ENCODE data around the gene COL19A1. TPM values are rescaled to one million over a fixed set of nuclear protein-coding genes. Genes with fewer than 3 reads are reported as not detected.

Gene COL19A1
- total and polyA plus RNA-seq, 4 donors: 1.4 to 6.7 (median 2.9) TPM

DNA sequence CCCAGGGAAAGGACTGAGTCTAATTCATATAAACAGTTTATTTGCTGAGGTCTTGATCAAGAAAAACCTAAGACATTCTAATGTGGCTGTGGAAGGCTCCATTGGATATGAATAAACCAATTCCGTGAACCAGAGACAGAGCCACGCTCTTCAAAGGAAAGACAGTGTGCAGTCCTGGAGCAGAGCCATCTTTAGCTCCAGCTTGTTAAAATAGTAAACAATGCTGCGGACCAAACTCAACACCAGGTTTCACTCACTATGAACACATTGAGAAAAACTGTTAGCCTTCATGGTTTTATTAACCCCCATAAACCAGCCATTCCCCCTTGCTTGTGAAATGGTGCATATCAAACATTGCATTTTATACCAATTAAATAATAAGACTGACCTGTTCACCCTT, 374.7 kb downstream of the COL19A1 start:
- Histone ChIP-seq H3K27ac (ENCODE audit: low read depth, low read length) (no peak overlapping the region), H3K4me3 (ENCODE audit: low read depth, low read length) (no peak overlapping the region), H3K36me3 (ENCODE audit: control insufficient read depth, insufficient read depth, low read length) (no peaks in the 10 kb centered on the region), H3K9me3 (ENCODE audit: control insufficient read depth, insufficient read depth, low read length) (no peaks in the 10 kb centered on the region), H3K4me1 (ENCODE audit: control insufficient read depth, insufficient read depth, low read length) (peaks cover 4% of the 10 kb centered on the region), H3K27me3 (ENCODE audit: control insufficient read depth, insufficient read depth, low read length) (no peaks in the 10 kb centered on the region)
- DNase-seq (ENCODE audit: low read depth in 4 of 6, low spot score in 6 of 6): peak in 1 of 6 donors; percentile 39
- WGBS (ENCODE audit: insufficient coverage): 27% methylated on average over 2 of the region's 3 CpGs

DNA sequence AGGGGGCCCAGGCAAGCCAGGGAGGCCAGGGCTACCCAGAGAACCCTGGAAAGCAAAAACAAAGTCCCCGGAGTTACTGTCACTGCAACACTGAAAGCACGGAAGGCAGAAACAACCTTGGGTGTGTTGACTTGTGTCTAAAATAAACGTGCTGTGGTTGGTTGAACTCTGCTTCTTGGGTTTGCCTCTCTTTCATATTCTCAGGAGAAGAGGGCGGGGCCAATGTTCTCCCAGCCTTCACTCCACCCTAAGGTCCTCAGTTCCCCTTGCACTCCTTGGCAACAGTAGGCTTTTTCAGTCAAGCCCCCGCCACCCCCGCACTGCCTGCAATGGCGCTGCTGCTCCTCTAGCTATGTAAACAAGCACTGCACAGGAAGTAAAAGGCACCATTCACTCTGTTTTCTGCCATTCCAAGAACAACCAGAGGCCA, 375.6 kb downstream of the COL19A1 start:
- DNase-seq (ENCODE audit: low read depth in 4 of 6, low spot score in 6 of 6): no peak
- Histone ChIP-seq H3K27ac (ENCODE audit: low read depth, low read length) (no peak overlapping the region), H3K36me3 (ENCODE audit: control insufficient read depth, insufficient read depth, low read length) (no peaks in the 10 kb centered on the region), H3K4me1 (ENCODE audit: control insufficient read depth, insufficient read depth, low read length) (peaks cover 4% of the 10 kb centered on the region), H3K27me3 (ENCODE audit: control insufficient read depth, insufficient read depth, low read length) (no peaks in the 10 kb centered on the region), H3K9me3 (ENCODE audit: control insufficient read depth, insufficient read depth, low read length) (no peaks in the 10 kb centered on the region), H3K4me3 (ENCODE audit: low read depth, low read length) (no peak overlapping the region)
- WGBS (ENCODE audit: insufficient coverage): 93% methylated on average over 4 of the region's 7 CpGs

GRCh38 chr6:70246118-70246517, 379.8 kb downstream of the COL19A1 start:
- no peaks in the 10 kb centered on the region for H3K36me3 ChIP-seq (ENCODE audit: control insufficient read depth, insufficient read depth, low read length)
- 100% methylated on average over 2 of the region's 7 CpGs for WGBS (ENCODE audit: insufficient coverage)
- H3K9me3 ChIP-seq (ENCODE audit: control insufficient read depth, insufficient read depth, low read length): no peaks in the 10 kb centered on the region
- H3K27me3 ChIP-seq (ENCODE audit: control insufficient read depth, insufficient read depth, low read length): no peaks in the 10 kb centered on the region
- DNase-seq (ENCODE audit: low read depth in 4 of 6, low spot score in 6 of 6): no peak
- peaks cover 4% of the 10 kb centered on the region for H3K4me1 ChIP-seq (ENCODE audit: control insufficient read depth, insufficient read depth, low read length)
- H3K27ac ChIP-seq (ENCODE audit: low read depth, low read length): no peak overlapping the region
- H3K4me3 ChIP-seq (ENCODE audit: low read depth, low read length): no peak overlapping the region

DNA sequence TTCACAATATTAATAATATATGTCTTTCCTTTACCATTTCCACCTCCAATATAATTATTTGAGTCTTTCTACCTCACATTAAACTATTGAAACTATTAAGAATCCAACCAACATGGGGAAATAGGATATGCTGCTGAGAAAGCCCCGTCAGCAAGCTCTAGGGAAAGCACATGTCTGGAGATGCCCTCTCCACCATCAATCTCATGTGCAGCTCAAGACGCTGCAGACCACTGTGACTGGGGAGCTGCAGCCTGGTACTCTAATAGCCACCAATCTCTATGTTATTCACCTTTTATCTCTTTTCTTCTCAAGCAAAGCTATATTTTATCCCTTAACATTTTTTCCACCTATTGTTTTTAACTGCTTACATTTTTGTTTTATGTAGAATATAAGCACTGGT, 386.2 kb downstream of the COL19A1 start:
- no peak overlapping the region for H3K27ac ChIP-seq (ENCODE audit: low read depth, low read length)
- no peaks in the 10 kb centered on the region for H3K27me3 ChIP-seq (ENCODE audit: control insufficient read depth, insufficient read depth, low read length)
- H3K9me3 ChIP-seq (ENCODE audit: control insufficient read depth, insufficient read depth, low read length): no peaks in the 10 kb centered on the region
- DNase-seq (ENCODE audit: low read depth in 4 of 6, low spot score in 6 of 6): no peak
- WGBS (ENCODE audit: insufficient coverage): 72% methylated on average over 2 of the region's 2 CpGs
- H3K36me3 ChIP-seq (ENCODE audit: control insufficient read depth, insufficient read depth, low read length): no peaks in the 10 kb centered on the region
- H3K4me1 ChIP-seq (ENCODE audit: control insufficient read depth, insufficient read depth, low read length): no peaks in the 10 kb centered on the region
- H3K4me3 ChIP-seq (ENCODE audit: low read depth, low read length): no peak overlapping the region

- no peaks in the 10 kb centered on the region for H3K4me1 ChIP-seq (ENCODE audit: control insufficient read depth, insufficient read depth, low read length)
- no peak overlapping the region for H3K27ac ChIP-seq (ENCODE audit: low read depth, low read length)
- DNase-seq (ENCODE audit: low read depth in 4 of 6, low spot score in 6 of 6): no peak
- H3K9me3 ChIP-seq (ENCODE audit: control insufficient read depth, insufficient read depth, low read length): no peaks in the 10 kb centered on the region
- no CpG with 5 or more reads among the region's 3 CpGs for WGBS (ENCODE audit: insufficient coverage)
- no peaks in the 10 kb centered on the region for H3K36me3 ChIP-seq (ENCODE audit: control insufficient read depth, insufficient read depth, low read length)
- H3K4me3 ChIP-seq (ENCODE audit: low read depth, low read length): no peak overlapping the region
- no peaks in the 10 kb centered on the region for H3K27me3 ChIP-seq (ENCODE audit: control insufficient read depth, insufficient read depth, low read length)
Observed at GRCh38 chr6:70253923-70254322, 387.6 kb downstream of the COL19A1 start.

DNA sequence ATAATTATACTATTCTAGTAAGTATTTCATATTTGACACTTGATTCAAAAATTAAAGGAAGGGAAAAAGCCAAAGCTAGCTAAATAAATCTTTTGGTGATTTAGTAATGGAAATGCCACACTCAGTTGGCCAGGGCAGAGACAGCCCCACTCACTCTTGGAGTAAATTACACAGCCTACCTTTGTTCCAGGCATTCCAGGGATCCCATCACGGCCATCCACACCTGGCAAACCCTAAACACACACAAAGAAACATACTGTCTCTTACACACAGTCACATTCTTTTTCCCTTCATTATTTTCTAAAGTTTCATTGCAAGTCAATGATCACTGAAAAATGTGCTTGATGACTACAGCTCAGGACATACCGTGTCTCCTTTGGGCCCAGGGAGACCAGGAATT, 388.4 kb downstream of the COL19A1 start:
- H3K36me3 ChIP-seq (ENCODE audit: control insufficient read depth, insufficient read depth, low read length): no peaks in the 10 kb centered on the region
- WGBS (ENCODE audit: insufficient coverage): 80% methylated on average over 1 of the region's 2 CpGs
- DNase-seq (ENCODE audit: low read depth in 4 of 6, low spot score in 6 of 6): no peak
- no peaks in the 10 kb centered on the region for H3K27me3 ChIP-seq (ENCODE audit: control insufficient read depth, insufficient read depth, low read length)
- no peak overlapping the region for H3K4me3 ChIP-seq (ENCODE audit: low read depth, low read length)
- H3K27ac ChIP-seq (ENCODE audit: low read depth, low read length): no peak overlapping the region
- no peaks in the 10 kb centered on the region for H3K4me1 ChIP-seq (ENCODE audit: control insufficient read depth, insufficient read depth, low read length)
- H3K9me3 ChIP-seq (ENCODE audit: control insufficient read depth, insufficient read depth, low read length): no peaks in the 10 kb centered on the region

DNA sequence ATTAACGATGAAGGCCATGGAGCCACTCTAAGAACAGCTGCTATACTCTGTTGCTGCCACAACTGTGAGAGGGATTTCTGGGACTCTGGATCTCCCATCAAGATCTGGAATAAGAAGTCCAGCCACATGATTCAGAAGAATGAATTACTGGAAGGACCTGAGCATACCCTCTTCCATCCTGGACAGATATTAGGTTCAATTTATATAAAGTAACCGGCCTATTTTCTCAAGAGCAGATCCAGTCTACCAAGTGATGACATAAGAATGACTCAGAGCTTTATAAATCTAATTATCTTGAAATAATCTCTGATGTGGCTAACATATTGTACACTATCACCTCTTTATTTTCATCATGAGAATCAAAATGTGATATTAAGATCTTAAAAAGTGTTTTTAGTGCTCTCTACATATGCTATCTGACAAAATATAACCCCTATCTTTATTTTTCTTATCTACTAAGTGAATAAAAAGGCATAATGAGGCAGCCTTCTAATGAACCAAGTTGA, 391.5 kb downstream of the COL19A1 start:
- WGBS (ENCODE audit: insufficient coverage): no CpG with 5 or more reads among the region's 2 CpGs
- Histone ChIP-seq H3K27me3 (ENCODE audit: control insufficient read depth, insufficient read depth, low read length) (no peaks in the 10 kb centered on the region), H3K36me3 (ENCODE audit: control insufficient read depth, insufficient read depth, low read length) (no peaks in the 10 kb centered on the region), H3K27ac (ENCODE audit: low read depth, low read length) (no peak overlapping the region), H3K4me3 (ENCODE audit: low read depth, low read length) (no peak overlapping the region), H3K4me1 (ENCODE audit: control insufficient read depth, insufficient read depth, low read length) (no peaks in the 10 kb centered on the region), H3K9me3 (ENCODE audit: control insufficient read depth, insufficient read depth, low read length) (no peaks in the 10 kb centered on the region)
- no peak for DNase-seq (ENCODE audit: low read depth in 4 of 6, low spot score in 6 of 6)

DNA sequence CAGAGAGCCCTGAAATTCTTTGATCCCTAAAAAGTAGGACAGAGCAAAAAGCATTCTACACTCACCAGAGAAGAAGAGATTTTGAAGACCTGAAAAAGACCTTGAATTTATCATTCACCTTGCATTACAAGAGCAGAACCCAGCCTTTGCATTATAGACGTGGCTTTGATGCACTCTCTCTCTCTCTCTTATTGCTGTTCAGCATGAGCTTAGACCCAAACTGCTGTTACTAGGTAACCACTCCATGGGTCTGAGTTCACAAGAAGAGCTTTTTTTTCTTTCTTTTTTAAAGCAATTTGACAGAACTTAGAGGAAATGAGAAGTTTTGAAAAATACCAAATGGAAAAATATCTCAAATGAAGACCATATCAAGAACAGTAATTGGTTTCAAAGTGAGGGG, 392.1 kb downstream of the COL19A1 start:
- no peaks in the 10 kb centered on the region for H3K9me3 ChIP-seq (ENCODE audit: control insufficient read depth, insufficient read depth, low read length)
- DNase-seq (ENCODE audit: low read depth in 4 of 6, low spot score in 6 of 6): peak in 2 of 6 donors; percentile 31 to 68
- no peaks in the 10 kb centered on the region for H3K27me3 ChIP-seq (ENCODE audit: control insufficient read depth, insufficient read depth, low read length)
- H3K27ac ChIP-seq (ENCODE audit: low read depth, low read length): no peak overlapping the region
- no peaks in the 10 kb centered on the region for H3K36me3 ChIP-seq (ENCODE audit: control insufficient read depth, insufficient read depth, low read length)
- no peak overlapping the region for H3K4me3 ChIP-seq (ENCODE audit: low read depth, low read length)
- no peaks in the 10 kb centered on the region for H3K4me1 ChIP-seq (ENCODE audit: control insufficient read depth, insufficient read depth, low read length)
- WGBS (ENCODE audit: insufficient coverage): 0% methylated on average over 1 of the region's 1 CpG

Small RNA genes lying within 50 kb of the gene (small RNA-seq; reads per million reads assigned to genes)
- gene RPL37P15 (ENCODE audit: low replicate concordance): not detected

Other genes starting within 250 kb of the COL19A1 start
- 100 to 1,000 TPM in 1 of 2 donors, 10 to 100 TPM in 1; 68.2 to 109 TPM for gene LMBRD1, start 69.5 kb upstream of the COL19A1 start, total RNA-seq
- 10 to 100 TPM; 81.9 to 88.8 TPM for gene LMBRD1, start 69.5 kb upstream of the COL19A1 start, polyA plus RNA-seq (ENCODE audit: insufficient read length in 2 of 2)